Testis (tissue), 3 donors: Measurements from ENCODE around the gene SUN1. TPM values are rescaled to one million over a fixed set of nuclear protein-coding genes. Genes with fewer than 3 reads are reported as not detected.
A peak's percentile ranks its signal among the peaks of the same experiment; 100 is the strongest.
"Not testable (repeated sequence)": the region's sequence is repeated elsewhere in the genome, so short reads cannot be mapped to it uniquely, and the experiment has no call there.

ENCODE experiments used
- DNase-seq: peaks from one replicate; pipeline ENCODE4 v3.0.0-alpha.2; 2019
- H3K27ac ChIP-seq, 2 donors: fragments of 200-600 bp; sonication (generic); one replicate each; pipeline ENCODE4 v1.5.1; 2019
- H3K27me3 ChIP-seq: fragments of 200-600 bp; sonication (generic); one replicate; pipeline ENCODE4 v1.5.1; 2019
- H3K36me3 ChIP-seq: fragments of 200-600 bp; sonication (generic); one replicate; pipeline ENCODE4 v1.5.1; 2017; ENCODE audit warnings: low read depth; ENCODE audit errors: missing control alignments
- H3K4me1 ChIP-seq: fragments of 200-600 bp; sonication (generic); one replicate; pipeline ENCODE4 v1.5.1; 2019
- H3K4me3 ChIP-seq, 2 donors: fragments of 200-600 bp; sonication (generic); one replicate each; pipeline ENCODE4 v1.5.1; 2017 to 2019
- H3K9me3 ChIP-seq: fragments of 200-600 bp; sonication (generic); one replicate; pipeline ENCODE4 v1.5.1; 2017
- POLR2A ChIP-seq: fragments of 450-650 bp; IDR thresholded peaks from one replicate; pipeline ENCODE4 v1.6.1; 2017; ENCODE audit warnings: antibody characterized with exemption, mild to moderate bottlenecking, moderate library complexity
- WGBS, 2 donors: methylation state at CpG; one replicate each; pipeline ENCODE4 v1.1.5; 2018; 5-methylcytosine and 5-hydroxymethylcytosine counted together
- intact Hi-C: fragments of 100-400 bp; cut with DNase I; formaldehyde crosslinking; loops from one replicate; pipeline ENCODE4 v1.15.1; 2023; ENCODE audit warnings: low total_unique reads
- polyA plus RNA-seq: library from polyadenylated mRNA; stranded (reverse); fragments of 350-450 nt; fragmentation: Illumina TruSeq; extraction: RNeasy Lipid Tissue Mini Kit (QIAGEN cat#74804); gene quantifications from one replicate; pipeline ENCODE4 v1.2.3, GENCODE V29; 2014; ENCODE audit warnings: low read depth, low replicate concordance; ENCODE audit not compliant: insufficient read depth
- total RNA-seq, 2 donors: library from RNA; depleted of rRNA; stranded (reverse); fragments of >200 nt; gene quantifications; one replicate each; pipeline ENCODE4 v1.2.3, GENCODE V29; 2016
- TF ChIP-seq, protein P1 (sequence below), 3 experiments: fragments of 450-650 bp in 2 of 3; fragments of 200-600 bp in 1 of 3; sonication (generic) in 1 of 3; IDR thresholded peaks; one replicate each; pipeline ENCODE4 v1.5.1; 2016 to 2019; ENCODE audit warnings: antibody characterized with exemption in 3 of 3, mild to moderate bottlenecking in 2 of 3, moderate library complexity in 1 of 3

The SUN1 gene
- total and polyA plus RNA-seq, 3 donors from 2014 or later, result 167 to 213 (median 173) TPM

DNA sequence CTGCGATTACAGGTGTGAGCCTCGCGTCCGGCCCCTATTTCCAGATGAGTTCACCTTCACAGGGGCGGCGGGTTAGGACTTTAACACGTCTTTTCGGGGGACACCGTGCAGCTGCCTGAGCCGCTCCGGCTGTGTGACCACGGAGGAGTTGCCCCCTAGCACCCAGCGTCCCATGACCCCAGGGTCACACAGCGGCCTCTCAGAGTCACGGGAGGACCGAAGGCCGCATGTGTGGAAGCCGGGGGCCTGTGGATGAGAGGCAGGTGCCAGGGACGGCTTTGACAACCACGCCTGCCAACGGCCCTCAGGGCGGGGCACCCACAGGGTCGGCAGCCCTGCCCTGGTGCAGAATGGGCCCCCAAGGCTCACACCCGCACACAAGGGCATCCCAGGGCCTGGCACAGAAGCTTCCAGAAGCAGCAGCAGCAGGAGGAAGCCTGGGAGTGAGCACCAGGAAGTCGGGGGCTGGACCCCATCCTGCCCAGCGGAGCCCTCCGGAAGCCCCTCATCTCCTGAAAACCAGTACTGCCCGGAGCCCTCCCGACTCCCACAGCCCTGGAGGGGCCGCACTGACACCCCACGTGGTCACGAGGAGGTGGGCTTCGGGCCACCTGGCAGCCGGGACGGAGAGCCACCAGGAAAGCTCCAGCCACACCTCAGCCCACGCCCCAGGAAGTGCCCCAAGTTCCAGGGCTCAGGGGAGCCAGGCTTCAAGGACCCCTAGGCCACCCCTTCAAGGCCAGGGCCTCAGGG lies 89.5 kb downstream of the SUN1 start:
- no peaks in the 10 kb centered on the region for H3K9me3 ChIP-seq
- intact Hi-C loops, result no loop called here
- no peaks in the 10 kb centered on the region for H3K36me3 ChIP-seq
- H3K4me3 ChIP-seq, result no peak overlapping the region
- TF ChIP-seq, protein P1, sequence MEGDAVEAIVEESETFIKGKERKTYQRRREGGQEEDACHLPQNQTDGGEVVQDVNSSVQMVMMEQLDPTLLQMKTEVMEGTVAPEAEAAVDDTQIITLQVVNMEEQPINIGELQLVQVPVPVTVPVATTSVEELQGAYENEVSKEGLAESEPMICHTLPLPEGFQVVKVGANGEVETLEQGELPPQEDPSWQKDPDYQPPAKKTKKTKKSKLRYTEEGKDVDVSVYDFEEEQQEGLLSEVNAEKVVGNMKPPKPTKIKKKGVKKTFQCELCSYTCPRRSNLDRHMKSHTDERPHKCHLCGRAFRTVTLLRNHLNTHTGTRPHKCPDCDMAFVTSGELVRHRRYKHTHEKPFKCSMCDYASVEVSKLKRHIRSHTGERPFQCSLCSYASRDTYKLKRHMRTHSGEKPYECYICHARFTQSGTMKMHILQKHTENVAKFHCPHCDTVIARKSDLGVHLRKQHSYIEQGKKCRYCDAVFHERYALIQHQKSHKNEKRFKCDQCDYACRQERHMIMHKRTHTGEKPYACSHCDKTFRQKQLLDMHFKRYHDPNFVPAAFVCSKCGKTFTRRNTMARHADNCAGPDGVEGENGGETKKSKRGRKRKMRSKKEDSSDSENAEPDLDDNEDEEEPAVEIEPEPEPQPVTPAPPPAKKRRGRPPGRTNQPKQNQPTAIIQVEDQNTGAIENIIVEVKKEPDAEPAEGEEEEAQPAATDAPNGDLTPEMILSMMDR (IDR thresholded peaks at IDR 0.05), result no peak
- TF ChIP-seq POLR2A, result no peak
- 76 to 86% methylated on average over 10 to 35 of the region's 36 CpGs for WGBS, 2 donors
- DNase-seq, result no peak
- no peak overlapping the region for H3K27ac ChIP-seq
- no peaks in the 10 kb centered on the region for H3K27me3 ChIP-seq
- H3K4me1 ChIP-seq, result no peaks in the 10 kb centered on the region

- WGBS, 2 donors, result 54 to 74% methylated on average over 13 to 29 of the region's 29 CpGs
- TF ChIP-seq, protein P1 (IDR thresholded peaks at IDR 0.05), result no peak
- no peak for TF ChIP-seq POLR2A
- intact Hi-C loops, result no loop called here
- H3K36me3 ChIP-seq, result no peaks in the 10 kb centered on the region
- no peaks in the 10 kb centered on the region for H3K4me1 ChIP-seq
- no peak overlapping the region for H3K4me3 ChIP-seq
- H3K27ac ChIP-seq, result no peak overlapping the region
- DNase-seq, result no peak
- H3K9me3 ChIP-seq, result no peaks in the 10 kb centered on the region
- H3K27me3 ChIP-seq, result no peaks in the 10 kb centered on the region
Measured at GRCh38 chr7:922334-923107, 90.2 kb downstream of the SUN1 start.

DNA sequence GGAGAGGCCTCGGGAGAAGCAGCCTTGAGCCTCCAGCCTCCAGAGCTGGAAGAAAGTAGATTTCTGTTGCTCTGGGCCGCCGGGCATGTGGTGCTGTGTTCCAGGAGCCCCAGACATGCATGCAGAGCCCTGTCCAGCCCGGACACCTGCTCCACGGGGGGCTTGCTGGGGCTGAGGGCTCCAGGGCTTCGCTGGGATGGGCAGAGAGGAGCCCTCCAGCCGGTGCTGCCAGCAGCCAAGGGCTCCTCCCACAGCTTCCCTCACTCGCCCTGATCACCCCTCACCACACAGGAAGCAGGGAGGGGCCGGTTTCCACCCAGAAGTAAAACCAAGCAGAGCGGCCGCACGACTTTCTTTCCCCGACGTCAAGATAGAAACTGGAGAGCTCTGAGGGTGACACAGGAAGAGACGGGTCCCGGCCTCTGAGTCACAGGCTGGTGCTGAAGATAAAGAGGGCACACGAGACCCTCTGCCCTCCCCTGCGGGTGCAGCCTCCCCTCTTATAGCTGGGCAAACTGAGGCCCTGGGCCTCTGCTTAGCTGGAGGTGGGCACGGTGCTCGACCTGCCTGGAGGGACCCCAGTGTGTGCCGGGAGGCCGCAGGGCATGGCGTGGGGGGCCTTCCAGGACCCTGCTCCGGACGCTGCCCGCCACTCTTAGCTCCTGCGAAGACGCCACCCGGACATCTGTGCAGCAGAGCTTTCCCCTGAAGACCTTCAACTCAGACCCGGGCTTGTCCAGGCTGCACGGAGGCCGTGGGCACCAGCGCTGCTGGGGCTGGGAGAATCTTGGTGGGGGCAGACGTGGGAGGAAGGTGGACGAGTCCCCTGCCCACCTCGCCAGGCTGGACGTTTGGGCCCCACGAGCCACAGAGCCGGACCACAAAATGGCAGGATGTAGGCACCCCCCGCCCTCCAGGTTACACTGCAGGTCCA lies 91.1 kb downstream of the SUN1 start:
- peaks cover 2% of the 10 kb centered on the region for H3K4me1 ChIP-seq
- WGBS, 2 donors, result 61 to 67% methylated on average over 19 to 39 of the region's 40 CpGs
- no peak overlapping the region for H3K4me3 ChIP-seq

GRCh38 chr7:924042-924441 lies 91.8 kb downstream of the SUN1 start:
- H3K4me1 ChIP-seq, H3K9me3 ChIP-seq, intact Hi-C loops, H3K27ac ChIP-seq, DNase-seq, H3K4me3 ChIP-seq, H3K36me3 ChIP-seq, H3K27me3 ChIP-seq: not testable (repeated sequence)
- WGBS, 2 donors, result 85% methylated on average over 5 to 14 of the region's 25 CpGs

More for the DNA sequence above, 91.1 kb downstream of the SUN1 start:
- Histone ChIP-seq H3K9me3 (no peaks in the 10 kb centered on the region), H3K36me3 (no peaks in the 10 kb centered on the region), H3K27me3 (no peaks in the 10 kb centered on the region), H3K27ac (no peak overlapping the region)
- peak; percentile 70 for DNase-seq
- intact Hi-C loops, result no loop called here
- TF ChIP-seq, protein P1 (IDR thresholded peaks at IDR 0.05), result no peak
- TF ChIP-seq POLR2A, result no peak

Other genes with a start within 250 kb of the SUN1 start
- gene DNAAF5, start 105.8 kb upstream of the SUN1 start, total RNA-seq, result 10 to 100 TPM; 52.6 to 67.0 TPM
- 21.1 TPM for gene DNAAF5, start 105.8 kb upstream of the SUN1 start, polyA plus RNA-seq
- 10 to 100 TPM; 31.3 to 35.7 TPM for gene PRKAR1B, start 105.2 kb upstream of the SUN1 start, total RNA-seq
- gene PRKAR1B, start 105.2 kb upstream of the SUN1 start, polyA plus RNA-seq, result 27.8 TPM
- 100 to 1,000 TPM; 128 to 141 TPM for gene GET4, start 44.1 kb downstream of the SUN1 start, total RNA-seq
- 89.0 TPM for gene GET4, start 44.1 kb downstream of the SUN1 start, polyA plus RNA-seq
- gene ADAP1, start 122.2 kb downstream of the SUN1 start, total RNA-seq, result 10 to 100 TPM in 1 of 2 donors, 1 to 10 TPM in 1; 6.1 to 10.9 TPM
- gene ADAP1, start 122.2 kb downstream of the SUN1 start, polyA plus RNA-seq, result 2.4 TPM
- 10 to 100 TPM; 21.6 to 23.5 TPM for gene COX19, start 143.1 kb downstream of the SUN1 start, total RNA-seq
- 8.8 TPM for gene COX19, start 143.1 kb downstream of the SUN1 start, polyA plus RNA-seq
- gene CYP2W1, start 150.7 kb downstream of the SUN1 start, total RNA-seq, result 1 to 10 TPM in 1 of 2 donors, under 1 TPM in 1; 0.71 to 1.2 TPM
- gene CYP2W1, start 150.7 kb downstream of the SUN1 start, polyA plus RNA-seq, result 0.61 TPM
- 10 to 100 TPM; 14.2 to 14.4 TPM for gene GPR146, start 212.1 kb downstream of the SUN1 start, total RNA-seq
- 5.3 TPM for gene GPR146, start 212.1 kb downstream of the SUN1 start, polyA plus RNA-seq